Duodenal mucosa (tissue), 2 donors: ENCODE measurements around the gene CAMK2G.

Experiments
- H3K27ac ChIP-seq: one replicate; pipeline ENCODE4 v1.7.0; 2013; ENCODE audit warnings: low read depth, low read length
- H3K27me3 ChIP-seq, 2 donors: one replicate each; pipeline ENCODE4 v1.7.0; 2013; ENCODE audit warnings: low read length in 2 of 2, control low read depth in 1 of 2; ENCODE audit not compliant: insufficient read depth in 2 of 2, control insufficient read depth in 1 of 2
- H3K36me3 ChIP-seq, 2 donors: one replicate each; pipeline ENCODE4 v1.7.0; 2013; ENCODE audit warnings: low read length in 2 of 2, control low read depth in 1 of 2; ENCODE audit not compliant: insufficient read depth in 2 of 2, control insufficient read depth in 1 of 2
- H3K4me1 ChIP-seq, 2 donors: one replicate each; pipeline ENCODE4 v1.7.0; 2013; ENCODE audit warnings: low read length in 2 of 2, control low read depth in 1 of 2; ENCODE audit not compliant: insufficient read depth in 2 of 2, control insufficient read depth in 1 of 2
- H3K4me3 ChIP-seq, 2 donors: one replicate each; pipeline ENCODE4 v1.7.0; 2013; ENCODE audit warnings: low read length in 2 of 2, low read depth in 1 of 2
- H3K9ac ChIP-seq, 2 donors: one replicate each; pipeline ENCODE4 v1.7.0; 2013; ENCODE audit warnings: low read length in 2 of 2, low read depth in 1 of 2
- H3K9me3 ChIP-seq, 2 donors: one replicate each; pipeline ENCODE4 v1.7.0; 2013; ENCODE audit warnings: low read length in 2 of 2, control low read depth in 1 of 2; ENCODE audit not compliant: control insufficient read depth in 1 of 2

The CAMK2G gene

GRCh38 chr10:73881221-73881919 lies 7.0 kb upstream of the CAMK2G start:
- Histone ChIP-seq H3K9ac (no peak overlapping the region), H3K4me3 (no peak overlapping the region), H3K9me3 (no peaks in the 10 kb centered on the region), H3K27ac (no peak overlapping the region), H3K36me3 (no peaks in the 10 kb centered on the region), H3K4me1 (peaks cover 15 to 20% of the 10 kb centered on the region in 2 donors), H3K27me3 (no peaks in the 10 kb centered on the region)

- Histone ChIP-seq H3K4me1 (peaks cover 24 to 31% of the 10 kb centered on the region in 2 donors), H3K9me3 (no peaks in the 10 kb centered on the region), H3K36me3 (no peaks in the 10 kb centered on the region), H3K9ac (no peak overlapping the region), H3K4me3 (no peak overlapping the region), H3K27me3 (no peaks in the 10 kb centered on the region), H3K27ac (no peak overlapping the region)
Measured at GRCh38 chr10:73879296-73880173, 5.2 kb upstream of the CAMK2G start.

GRCh38 chr10:73878365-73878764 lies 4.0 kb upstream of the CAMK2G start:
- Histone ChIP-seq H3K27me3 (no peaks in the 10 kb centered on the region), H3K4me3 (no peak overlapping the region), H3K27ac (no peak overlapping the region), H3K9ac (no peak overlapping the region), H3K36me3 (no peaks in the 10 kb centered on the region), H3K4me1 (peaks cover 25 to 31% of the 10 kb centered on the region in 2 donors), H3K9me3 (no peaks in the 10 kb centered on the region)

- no peaks in the 10 kb centered on the region for H3K36me3 ChIP-seq
- no peak overlapping the region for H3K4me3 ChIP-seq
- H3K27ac ChIP-seq = no peak overlapping the region
- no peaks in the 10 kb centered on the region for H3K9me3 ChIP-seq
- no peaks in the 10 kb centered on the region for H3K27me3 ChIP-seq
- no peak overlapping the region for H3K9ac ChIP-seq
- peaks cover 32 to 38% of the 10 kb centered on the region in 2 donors for H3K4me1 ChIP-seq
Measured at GRCh38 chr10:73877533-73878160, 3.3 kb upstream of the CAMK2G start.

- H3K4me1 ChIP-seq = peaks cover 39 to 45% of the 10 kb centered on the region in 2 donors
- no peak overlapping the region for H3K9ac ChIP-seq
- H3K4me3 ChIP-seq = no peak overlapping the region
- H3K36me3 ChIP-seq = peaks cover 0 to under 1% of the 10 kb centered on the region in 2 donors
- H3K27ac ChIP-seq = no peak overlapping the region
- no peaks in the 10 kb centered on the region for H3K27me3 ChIP-seq
- no peaks in the 10 kb centered on the region for H3K9me3 ChIP-seq
Measured at GRCh38 chr10:73876971-73877370, 2.6 kb upstream of the CAMK2G start.

- H3K9ac ChIP-seq = no peak overlapping the region
- peaks cover 43 to 49% of the 10 kb centered on the region in 2 donors for H3K4me1 ChIP-seq
- H3K4me3 ChIP-seq = no peak overlapping the region
- no peak overlapping the region for H3K27ac ChIP-seq
- no peaks in the 10 kb centered on the region for H3K27me3 ChIP-seq
- no peaks in the 10 kb centered on the region for H3K9me3 ChIP-seq
- H3K36me3 ChIP-seq = peaks cover 4% of the 10 kb centered on the region in 2 donors
Measured at GRCh38 chr10:73876566-73876965, 2.2 kb upstream of the CAMK2G start.

- peaks cover 6 to 8% of the 10 kb centered on the region in 2 donors for H3K36me3 ChIP-seq
- peaks cover 47 to 53% of the 10 kb centered on the region in 2 donors for H3K4me1 ChIP-seq
- H3K27me3 ChIP-seq = no peaks in the 10 kb centered on the region
- H3K27ac ChIP-seq = no peak overlapping the region
- H3K9me3 ChIP-seq = no peaks in the 10 kb centered on the region
- peak overlapping the region in 1 of 2 donors; percentile 1 for H3K9ac ChIP-seq
- no peak overlapping the region for H3K4me3 ChIP-seq
Measured at GRCh38 chr10:73876157-73876556, 1.8 kb upstream of the CAMK2G start.

GRCh38 chr10:73875139-73875475 lies 752 bp upstream of the CAMK2G start:
- peaks cover 16 to 18% of the 10 kb centered on the region in 2 donors for H3K36me3 ChIP-seq
- H3K27ac ChIP-seq = no peak overlapping the region
- peak overlapping the region; percentile 51 to 79 for H3K4me3 ChIP-seq
- H3K9me3 ChIP-seq = no peaks in the 10 kb centered on the region
- peak overlapping the region; percentile 62 to 80 for H3K9ac ChIP-seq
- H3K27me3 ChIP-seq = no peaks in the 10 kb centered on the region
- H3K4me1 ChIP-seq = peaks cover 57 to 64% of the 10 kb centered on the region in 2 donors

- H3K9me3 ChIP-seq = no peaks in the 10 kb centered on the region
- H3K4me3 ChIP-seq = peak overlapping the region; percentile 54 to 78
- H3K27ac ChIP-seq = no peak overlapping the region
- H3K4me1 ChIP-seq = peaks cover 59 to 60% of the 10 kb centered on the region in 2 donors
- H3K36me3 ChIP-seq = peaks cover 23 to 29% of the 10 kb centered on the region in 2 donors
- no peaks in the 10 kb centered on the region for H3K27me3 ChIP-seq
- H3K9ac ChIP-seq = no peak overlapping the region
Measured at GRCh38 chr10:73873838-73874215, 528 bp downstream of the CAMK2G start.
